NCI-H345 (cell line): Measurements from ENCODE around the gene WDSUB1.

Experiments
- DNase-seq: peaks from one replicate; lab custom pipeline; 2025; lab: John Stamatoyannopoulos, UW

The WDSUB1 gene

DNA sequence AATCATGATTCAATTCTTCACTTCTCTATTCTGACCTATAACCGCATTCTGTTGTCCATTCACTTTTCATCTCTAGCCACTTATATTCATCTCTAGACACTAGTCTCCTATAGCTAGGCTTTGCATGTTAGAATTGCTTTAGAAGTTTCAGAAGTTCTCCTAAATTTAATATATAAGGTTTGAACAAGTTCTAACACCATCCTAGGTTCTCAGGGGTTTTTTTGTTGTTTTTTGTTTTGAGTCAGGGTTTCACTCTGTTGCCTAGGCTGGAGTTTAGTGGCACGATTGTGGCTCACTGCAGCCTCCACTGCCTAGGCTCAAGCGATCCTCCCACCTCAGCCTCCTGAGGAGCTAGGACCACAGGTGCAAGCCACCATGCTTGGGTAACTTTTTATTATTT lies 19.9 kb downstream of the WDSUB1 start:
- DNase-seq = no peak

DNA sequence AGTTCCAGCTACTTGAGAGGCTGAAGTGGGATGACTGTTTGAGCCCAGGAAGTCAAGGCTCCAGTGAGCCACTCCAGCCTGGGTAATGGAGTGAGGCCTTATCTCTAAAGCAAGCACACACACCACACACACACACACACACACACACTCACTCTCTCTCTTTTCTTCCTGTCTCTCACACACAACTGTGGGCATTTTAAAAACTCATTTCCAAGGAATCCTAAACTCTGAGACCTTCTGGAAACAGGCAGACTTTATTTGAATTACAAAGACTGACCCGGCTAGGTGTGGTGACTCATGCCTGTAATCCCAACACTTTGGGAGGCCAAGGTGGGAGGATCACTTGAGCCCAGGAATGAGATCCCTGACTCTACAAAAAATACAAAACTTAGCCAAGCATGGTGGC lies 21.3 kb downstream of the WDSUB1 start:
- no peak for DNase-seq

DNA sequence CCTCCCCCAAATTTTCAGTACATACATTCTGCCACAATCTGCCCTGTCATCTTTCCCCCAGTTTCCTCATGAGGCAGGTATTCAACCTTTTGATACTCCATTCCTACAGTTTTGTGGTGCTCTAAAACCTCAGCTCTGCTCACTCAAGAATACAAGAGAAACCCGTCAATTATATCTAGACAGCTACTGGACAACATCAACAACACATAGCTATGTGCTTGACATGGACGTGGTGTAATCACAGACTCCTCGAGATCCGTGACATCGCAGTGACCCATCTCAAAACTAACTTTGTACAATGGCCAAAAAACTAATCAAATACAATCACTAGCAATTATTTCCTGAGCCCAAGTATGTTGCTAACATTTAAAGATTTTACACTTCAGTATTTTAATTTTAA lies 23.6 kb downstream of the WDSUB1 start:
- DNase-seq = no peak

DNA sequence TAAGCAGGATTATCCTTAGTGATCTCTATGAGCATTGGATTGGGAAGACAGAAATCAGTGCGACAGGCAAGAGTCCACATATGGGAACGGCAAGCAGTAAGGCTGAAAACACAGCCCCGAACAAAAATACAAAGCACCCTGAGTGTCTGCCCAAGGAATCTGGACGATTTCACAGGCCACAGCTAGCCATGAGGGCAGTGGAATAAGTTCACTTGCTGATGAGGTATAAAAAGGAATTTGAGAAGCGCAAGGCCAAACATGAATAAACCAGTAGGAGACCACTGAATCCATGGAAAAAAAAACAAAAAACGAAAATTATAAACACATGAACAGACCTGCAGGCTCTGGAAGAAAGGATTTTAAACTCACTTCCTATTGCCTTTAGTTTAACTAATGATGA lies 24.3 kb downstream of the WDSUB1 start:
- DNase-seq = no peak

DNA sequence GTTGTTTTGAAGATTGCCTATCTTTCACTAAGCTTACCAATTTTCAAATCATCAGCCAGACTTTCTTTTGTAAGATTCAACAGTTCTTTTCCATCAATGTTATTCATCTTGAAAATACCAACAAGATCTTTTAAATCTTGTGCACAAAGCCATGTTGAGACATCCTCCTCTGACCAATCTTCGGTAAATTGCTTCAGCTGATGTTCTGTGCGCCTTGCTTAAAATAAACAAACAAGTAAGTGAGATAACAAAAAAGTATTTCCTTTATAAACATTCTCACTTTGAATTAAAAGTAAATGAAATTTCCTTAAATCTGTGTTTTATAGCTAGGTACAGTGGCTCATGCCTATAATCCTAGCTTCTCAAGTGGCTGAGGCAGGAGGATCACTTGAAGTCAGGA lies 30.3 kb downstream of the WDSUB1 start:
- no peak for DNase-seq

DNA sequence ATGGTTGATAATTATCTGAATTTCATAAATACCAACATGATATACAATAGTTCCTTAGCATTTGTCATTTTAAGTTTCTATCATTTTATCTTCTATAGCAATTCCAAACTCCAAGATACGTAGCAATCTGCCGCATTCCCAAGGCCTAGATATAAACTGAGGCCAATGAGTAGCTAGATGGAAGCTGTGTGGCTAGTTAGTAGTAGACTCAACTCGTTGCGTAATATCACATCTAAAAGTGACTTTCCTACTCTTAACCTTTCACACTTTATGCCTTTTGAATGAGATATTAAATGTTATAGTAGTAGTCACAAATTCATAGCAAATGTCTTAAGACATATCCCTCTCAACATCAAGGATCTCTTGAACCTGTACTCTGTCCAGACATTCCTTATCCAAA lies 33.6 kb downstream of the WDSUB1 start:
- DNase-seq = no peak

DNA sequence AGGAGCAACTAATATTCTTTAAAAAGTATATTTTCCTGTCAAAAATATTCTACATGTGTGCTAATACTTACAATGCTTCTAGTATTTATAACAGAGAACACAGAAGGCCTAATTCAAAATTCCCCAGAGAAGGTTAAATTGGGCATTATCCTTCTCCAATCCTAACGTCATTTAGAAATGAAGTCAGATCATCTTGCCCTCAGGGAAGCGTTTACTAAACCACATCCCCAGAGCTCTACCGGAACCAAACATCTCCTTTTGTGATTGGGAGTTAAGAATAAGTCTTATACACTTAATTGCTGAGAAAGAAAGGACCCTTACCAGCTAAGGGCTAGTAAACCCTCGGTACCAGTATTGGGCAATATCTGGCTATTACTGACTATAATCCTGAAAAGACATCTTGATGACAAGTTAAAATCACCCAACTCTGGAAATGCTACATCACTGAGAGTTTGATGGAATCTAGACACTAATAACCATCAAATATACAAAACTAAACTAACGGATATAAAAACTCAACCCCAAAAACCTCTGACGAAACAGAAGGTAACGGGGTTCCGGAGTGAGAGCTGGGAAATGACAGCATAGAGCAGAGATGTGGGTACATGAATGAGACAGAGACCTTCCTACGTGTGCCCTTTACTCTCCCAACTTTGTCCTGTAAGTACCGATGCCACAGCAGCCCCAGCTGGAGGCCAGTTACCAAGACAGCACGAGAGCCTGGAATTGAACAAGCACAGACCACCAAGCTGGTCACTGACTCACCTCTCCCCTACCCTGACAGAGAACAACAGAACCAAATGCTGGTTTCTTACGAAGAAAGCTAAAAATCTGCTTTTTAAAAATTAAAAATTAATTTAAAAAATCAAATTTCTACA lies 35.0 kb downstream of the WDSUB1 start:
- no peak for DNase-seq

DNA sequence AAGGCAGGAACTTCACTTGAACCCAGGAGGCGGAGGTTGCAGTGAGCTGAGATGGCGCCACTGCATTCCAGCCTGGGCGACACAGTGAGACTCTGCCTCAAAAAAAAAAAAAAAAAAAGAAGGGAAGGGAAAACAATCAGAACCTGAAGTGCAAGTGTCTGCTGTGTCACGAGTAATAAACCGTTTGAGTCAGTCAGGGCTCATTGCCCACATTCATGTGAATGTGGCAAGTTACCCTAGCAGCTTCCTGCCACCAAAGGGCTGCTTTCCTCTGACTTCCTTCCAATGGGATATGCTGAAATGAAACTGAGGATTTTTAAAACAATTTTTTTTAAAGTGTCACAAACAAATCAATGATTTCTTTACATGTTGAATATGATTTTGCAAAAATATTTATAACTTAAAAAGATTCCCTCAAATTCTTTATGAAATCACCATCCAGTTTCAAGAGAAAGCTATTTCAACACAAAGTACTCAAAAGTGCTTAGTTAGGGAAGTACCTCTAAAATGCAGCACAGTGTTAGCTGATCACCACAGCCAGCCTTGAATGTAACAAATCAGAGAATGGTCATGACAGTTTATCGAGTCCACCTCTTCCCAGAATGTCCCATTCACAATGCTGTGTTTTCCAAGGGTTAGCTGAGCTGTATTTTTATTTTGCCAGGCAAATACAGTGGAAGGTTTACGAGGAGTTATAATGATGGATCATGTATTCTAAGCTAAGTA lies 36.4 kb downstream of the WDSUB1 start:
- peak; percentile 71 for DNase-seq

DNA sequence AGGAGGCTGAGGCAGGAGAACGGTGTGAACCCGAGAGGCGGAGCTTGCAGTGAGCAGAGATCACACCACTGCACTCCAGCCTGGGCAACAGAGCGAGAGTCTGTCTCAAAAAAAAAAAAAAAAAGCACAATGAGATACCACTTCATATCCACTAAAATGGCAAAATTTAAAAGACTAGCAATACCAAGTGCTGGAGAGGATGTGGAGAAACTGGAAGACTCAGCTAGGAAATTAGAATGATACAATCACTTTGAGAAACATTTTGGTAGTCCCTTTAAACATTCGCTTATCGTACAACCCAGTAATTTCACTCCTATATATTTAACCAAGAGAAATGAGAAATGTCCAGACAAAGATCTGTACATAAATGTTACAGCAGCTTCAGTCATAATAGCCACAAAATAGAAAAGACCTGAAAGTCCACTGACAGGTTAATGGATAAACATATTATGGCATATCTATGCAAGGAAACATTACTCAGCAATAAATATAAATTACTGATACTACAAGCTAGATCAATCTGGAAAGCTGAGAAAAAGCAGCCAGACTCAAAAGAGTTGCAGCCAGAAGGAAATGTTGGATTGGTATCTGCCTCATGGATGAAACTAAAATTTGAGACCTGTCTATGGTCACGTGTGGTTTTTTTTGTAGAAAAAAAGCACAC lies 40.0 kb downstream of the WDSUB1 start:
- DNase-seq = no peak

DNA sequence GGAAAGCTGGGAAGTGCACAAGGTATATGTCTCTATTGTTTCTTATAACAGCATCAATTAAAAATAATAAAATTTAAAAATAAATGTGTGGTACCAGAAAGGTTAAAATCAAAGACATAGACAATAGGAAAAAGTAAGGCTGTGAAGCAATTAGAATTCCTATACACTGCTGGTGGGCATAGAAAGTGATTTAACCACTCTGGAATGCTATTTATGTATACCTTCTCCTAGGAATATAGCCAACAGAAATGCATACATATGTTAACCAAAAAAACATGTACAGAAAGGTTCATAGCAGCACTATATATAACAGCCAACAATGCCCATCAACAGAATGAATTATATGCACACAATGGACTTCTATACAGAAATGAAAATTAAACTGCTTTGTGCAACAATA lies 43.0 kb downstream of the WDSUB1 start:
- no peak for DNase-seq

DNA sequence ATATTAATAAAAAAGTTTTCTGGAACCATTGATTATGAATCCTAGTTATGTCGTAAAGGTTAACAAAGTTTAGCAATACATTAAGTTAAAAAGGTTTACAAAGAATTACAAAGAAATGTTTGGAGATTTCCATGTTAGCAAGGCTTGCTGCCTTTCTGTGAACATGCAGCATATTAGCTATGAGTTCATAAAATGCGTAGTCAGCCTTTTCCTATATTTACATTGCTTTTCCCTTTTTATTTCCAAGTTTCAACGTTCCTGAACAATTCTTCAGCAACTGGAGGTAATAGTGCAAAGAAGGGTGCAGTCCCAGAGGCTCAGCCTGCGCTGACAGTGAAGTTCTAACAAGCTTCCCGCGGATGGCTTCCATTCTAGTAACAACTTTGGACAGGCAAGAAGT lies 51.6 kb downstream of the WDSUB1 start:
- no peak for DNase-seq

DNA sequence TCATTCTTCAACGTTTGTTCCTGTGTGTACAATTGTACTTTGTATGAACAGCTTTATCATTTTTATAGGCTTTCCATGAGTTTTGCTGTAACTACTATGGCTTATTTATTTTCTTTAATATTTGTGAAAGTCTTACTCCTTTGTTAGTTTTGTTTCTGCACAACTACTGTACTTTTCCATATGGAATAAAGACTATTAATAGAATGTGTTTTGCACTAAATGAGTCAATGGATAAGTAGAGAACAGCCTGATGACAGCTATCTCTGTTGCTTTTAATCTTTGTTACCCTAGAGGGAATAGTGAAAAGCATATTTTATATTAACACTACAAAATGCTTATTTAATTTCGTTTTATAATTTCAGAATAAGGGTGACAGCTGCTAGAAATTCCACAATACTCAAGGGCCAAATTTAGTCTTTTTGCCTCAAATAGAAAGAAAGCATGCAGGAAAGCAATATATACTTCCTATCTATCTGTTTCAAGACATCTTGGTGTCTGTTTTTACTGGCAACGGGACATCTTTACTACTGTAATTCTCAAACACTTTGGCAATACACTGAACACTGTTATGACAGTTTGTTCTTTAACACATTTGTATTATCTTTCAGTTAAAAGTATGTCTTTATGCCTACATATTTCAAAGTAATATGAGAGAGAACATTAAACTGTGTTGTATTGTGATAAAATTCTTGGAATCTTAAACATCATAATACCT lies 53.9 kb downstream of the WDSUB1 start:
- DNase-seq = no peak

DNA sequence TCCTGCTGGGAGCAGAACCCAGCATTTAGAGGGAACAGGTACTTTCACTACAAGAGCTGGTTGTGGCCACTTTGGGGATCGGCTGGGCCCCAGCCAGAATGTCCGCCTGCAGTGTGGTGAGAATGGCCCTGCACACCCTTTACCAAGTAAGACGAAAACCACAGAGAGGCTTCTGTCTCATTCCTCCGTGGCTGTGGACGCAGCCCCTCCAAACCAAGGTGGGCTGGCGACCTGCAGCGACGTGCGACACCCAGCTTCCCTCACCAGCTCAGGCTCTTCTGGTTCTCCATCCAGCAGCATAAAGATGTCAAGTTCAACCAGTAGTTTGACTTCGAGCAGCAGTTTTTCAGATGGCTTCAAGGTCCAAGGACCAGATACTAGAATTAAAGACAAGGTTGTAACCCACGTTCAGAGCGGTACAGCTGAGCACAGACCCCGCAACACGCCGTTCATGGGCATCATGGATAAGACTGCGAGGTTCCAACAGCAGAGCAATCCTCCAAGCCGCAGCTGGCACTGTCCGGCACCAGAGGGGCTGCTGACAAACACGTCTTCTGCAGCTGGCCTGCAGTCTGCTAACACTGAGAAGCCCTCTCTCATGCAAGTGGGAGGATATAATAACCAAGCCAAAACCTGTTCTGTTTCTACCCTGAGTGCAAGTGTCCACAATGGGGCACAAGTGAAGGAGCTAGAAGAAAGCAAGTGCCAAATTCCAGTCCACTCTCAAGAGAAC lies 56.2 kb downstream of the WDSUB1 start:
- DNase-seq = no peak

DNA sequence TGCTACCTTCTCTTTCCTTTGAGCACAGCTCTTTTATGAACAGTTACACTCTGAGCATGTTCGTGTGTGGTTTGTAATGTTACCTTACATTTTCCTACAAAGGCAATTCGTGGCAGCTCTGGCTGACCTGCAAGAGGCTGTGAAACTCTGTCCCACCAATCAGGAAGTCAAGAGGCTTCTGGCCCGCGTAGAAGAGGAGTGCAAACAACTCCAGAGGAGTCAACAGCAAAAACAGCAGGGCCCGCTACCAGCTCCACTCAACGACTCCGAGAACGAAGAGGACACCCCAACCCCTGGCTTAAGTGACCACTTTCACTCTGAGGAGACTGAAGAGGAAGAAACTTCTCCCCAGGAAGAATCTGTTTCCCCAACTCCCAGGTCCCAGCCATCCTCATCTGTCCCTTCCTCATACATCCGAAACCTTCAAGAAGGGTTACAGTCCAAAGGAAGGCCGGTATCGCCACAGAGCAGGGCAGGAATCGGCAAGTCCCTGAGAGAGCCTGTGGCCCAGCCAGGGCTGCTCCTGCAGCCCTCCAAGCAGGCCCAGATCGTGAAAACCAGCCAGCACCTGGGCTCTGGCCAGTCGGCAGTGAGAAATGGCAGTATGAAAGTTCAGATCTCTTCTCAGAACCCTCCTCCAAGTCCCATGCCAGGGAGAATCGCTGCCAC lies 56.9 kb downstream of the WDSUB1 start:
- DNase-seq = no peak

DNA sequence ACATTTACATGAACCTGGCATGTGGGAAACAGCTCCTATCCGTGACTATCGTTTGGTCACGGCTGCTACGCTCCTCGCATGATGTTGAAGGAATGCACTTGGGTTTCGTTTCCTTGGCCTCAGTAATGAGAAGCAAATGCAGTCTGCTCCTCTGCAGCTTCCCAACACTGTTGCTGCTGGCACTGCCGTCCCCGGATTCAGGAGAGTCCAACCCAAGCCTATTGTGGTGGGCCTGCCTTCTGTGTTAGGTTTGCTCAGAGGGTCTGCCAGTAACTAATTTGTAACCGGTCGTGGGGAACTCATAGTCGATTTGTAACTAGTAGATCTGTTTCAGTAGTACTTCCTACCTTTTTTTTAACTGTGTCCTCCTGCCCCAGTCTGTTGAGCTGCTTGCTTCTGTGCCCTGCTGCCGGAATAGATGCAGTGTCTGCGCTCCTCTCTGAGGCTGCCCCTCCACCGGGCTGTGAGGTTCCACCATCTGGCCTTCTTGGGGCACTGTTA lies 58.4 kb downstream of the WDSUB1 start:
- no peak for DNase-seq

DNA sequence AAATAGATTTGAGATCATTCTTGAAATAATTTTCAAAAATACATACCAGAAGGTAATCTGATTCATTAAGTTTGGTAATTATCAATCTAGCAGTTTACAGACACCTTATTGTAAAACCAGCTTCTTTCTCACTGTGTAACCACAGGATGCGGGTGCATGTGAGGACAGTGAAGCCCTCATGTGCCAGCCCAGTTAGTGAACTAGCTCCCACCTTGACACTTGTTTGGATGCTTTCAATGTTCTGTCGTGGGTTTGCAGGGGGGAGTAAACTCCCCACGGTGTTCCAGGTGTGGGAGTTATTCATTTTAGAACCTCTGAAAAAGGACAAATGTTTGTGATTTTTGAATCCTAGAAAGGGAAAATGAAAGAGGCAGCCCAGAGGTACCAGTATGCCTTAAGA lies 59.0 kb downstream of the WDSUB1 start:
- DNase-seq = no peak

DNA sequence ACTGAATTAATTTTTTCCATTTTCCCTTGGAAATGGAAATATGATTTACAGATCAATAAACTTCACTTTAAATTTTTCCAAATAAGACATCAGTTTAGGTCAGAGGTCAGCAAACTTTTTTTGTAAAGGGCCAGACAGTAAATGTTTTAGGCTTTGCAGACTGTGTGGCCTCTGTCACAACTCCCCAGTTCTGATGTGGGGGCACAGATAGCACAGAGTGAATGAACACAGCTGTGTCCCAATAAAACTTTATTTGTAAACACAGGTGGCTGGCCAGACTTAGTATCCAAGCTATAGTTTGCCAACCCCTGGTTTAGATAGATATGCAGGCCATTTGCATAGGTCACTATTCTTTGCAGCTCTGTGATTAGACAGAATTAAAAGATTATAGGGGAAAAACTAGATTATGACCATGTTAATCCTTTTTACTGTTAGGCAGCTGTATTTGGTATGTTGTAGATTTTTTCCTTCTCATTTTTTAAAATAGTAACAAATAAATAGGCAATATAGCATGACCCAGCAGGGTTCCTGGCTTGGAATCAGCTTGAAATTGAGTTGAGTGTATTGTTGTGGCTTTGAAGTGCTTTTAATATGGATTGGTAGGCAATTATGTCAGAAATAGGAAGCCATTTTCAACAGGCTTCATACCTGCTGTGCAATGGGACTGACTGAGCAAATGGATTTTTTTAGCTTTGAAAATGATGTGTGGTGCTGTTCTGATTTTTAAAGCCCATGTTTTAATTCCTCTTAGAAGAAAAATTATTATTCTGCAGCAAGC lies 59.7 kb downstream of the WDSUB1 start:
- peak; percentile 27 for DNase-seq

DNA sequence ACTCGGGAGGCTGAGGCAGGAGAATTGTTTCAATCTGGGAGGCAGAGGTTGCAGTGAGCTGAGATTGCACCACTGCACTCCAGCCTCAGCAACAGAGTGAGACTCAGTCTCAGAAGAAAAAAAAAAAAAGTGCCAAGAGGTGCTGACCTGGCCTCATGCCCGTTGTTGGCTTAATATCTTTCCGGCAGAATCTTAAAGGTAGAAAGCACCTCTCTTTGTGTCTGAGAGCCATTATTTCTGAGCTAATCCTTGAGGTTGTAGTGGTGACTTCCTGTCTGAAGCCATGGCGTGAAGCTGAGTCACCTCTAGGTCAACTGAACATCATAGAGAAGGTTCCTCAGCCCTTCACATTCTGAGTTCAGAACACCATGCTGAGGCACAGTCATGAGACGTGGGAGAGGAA lies 60.4 kb downstream of the WDSUB1 start:
- DNase-seq = no peak

DNA sequence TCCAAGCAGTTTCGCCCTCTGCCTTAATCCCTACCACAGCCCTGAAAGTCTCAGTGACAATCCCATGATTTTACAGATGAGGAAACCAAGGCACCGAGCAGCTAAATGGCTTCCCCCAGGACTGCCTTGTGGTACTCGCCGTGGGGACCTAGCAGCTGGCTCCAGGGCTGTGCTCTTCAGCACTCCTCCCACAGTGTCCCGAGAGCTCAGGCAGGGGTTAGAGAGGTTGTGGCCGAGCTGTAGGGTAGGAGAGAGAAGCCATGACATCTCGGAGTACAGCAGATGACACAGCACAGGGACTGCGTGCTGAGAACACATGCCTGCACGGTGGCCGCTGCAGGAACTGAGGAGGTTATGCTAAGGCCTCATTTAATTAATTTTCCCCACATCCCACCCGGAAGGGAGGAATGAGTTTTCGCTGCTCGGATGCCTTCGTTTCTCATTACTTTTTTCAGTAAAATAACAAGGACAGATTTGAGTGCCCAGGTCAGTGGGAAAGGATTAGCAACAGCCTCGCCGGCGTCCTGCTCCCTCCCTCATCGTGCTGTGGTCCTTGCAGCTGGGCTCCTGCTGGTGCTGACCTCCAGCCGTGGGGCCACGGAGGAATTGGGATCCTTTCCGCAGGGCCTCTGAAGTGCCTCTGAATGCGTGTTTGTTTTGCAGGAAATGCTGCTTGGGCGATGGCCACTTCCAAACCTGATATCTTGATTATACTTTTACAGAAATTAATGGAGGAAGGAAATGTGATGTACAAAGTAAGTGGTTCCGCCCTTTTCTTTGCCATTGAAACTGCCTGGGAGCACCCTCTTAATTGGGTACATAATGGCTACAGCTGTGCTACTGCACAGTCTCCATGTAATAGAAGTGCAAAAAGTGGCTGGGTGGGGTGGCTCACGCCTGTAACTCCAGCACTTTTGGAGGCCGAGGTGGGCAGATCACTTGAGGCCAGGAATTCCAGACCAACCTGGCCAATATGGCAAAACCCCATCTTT lies 61.2 kb downstream of the WDSUB1 start:
- DNase-seq = no peak
